SKM-1 (cell line): ENCODE data around the gene DIP2B.
"Not testable (repeated sequence)": the region's sequence is repeated elsewhere in the genome, so short reads cannot be mapped to it uniquely, and the experiment has no call there.

Experiments
- DNase-seq: peaks from one replicate; lab custom pipeline; 2025; ENCODE audit not compliant: unreplicated experiment; lab: John Stamatoyannopoulos, UW

DIP2B gene, protein sequence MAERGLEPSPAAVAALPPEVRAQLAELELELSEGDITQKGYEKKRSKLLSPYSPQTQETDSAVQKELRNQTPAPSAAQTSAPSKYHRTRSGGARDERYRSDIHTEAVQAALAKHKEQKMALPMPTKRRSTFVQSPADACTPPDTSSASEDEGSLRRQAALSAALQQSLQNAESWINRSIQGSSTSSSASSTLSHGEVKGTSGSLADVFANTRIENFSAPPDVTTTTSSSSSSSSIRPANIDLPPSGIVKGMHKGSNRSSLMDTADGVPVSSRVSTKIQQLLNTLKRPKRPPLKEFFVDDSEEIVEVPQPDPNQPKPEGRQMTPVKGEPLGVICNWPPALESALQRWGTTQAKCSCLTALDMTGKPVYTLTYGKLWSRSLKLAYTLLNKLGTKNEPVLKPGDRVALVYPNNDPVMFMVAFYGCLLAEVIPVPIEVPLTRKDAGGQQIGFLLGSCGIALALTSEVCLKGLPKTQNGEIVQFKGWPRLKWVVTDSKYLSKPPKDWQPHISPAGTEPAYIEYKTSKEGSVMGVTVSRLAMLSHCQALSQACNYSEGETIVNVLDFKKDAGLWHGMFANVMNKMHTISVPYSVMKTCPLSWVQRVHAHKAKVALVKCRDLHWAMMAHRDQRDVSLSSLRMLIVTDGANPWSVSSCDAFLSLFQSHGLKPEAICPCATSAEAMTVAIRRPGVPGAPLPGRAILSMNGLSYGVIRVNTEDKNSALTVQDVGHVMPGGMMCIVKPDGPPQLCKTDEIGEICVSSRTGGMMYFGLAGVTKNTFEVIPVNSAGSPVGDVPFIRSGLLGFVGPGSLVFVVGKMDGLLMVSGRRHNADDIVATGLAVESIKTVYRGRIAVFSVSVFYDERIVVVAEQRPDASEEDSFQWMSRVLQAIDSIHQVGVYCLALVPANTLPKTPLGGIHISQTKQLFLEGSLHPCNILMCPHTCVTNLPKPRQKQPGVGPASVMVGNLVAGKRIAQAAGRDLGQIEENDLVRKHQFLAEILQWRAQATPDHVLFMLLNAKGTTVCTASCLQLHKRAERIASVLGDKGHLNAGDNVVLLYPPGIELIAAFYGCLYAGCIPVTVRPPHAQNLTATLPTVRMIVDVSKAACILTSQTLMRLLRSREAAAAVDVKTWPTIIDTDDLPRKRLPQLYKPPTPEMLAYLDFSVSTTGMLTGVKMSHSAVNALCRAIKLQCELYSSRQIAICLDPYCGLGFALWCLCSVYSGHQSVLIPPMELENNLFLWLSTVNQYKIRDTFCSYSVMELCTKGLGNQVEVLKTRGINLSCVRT (N-terminal part only)

DNA sequence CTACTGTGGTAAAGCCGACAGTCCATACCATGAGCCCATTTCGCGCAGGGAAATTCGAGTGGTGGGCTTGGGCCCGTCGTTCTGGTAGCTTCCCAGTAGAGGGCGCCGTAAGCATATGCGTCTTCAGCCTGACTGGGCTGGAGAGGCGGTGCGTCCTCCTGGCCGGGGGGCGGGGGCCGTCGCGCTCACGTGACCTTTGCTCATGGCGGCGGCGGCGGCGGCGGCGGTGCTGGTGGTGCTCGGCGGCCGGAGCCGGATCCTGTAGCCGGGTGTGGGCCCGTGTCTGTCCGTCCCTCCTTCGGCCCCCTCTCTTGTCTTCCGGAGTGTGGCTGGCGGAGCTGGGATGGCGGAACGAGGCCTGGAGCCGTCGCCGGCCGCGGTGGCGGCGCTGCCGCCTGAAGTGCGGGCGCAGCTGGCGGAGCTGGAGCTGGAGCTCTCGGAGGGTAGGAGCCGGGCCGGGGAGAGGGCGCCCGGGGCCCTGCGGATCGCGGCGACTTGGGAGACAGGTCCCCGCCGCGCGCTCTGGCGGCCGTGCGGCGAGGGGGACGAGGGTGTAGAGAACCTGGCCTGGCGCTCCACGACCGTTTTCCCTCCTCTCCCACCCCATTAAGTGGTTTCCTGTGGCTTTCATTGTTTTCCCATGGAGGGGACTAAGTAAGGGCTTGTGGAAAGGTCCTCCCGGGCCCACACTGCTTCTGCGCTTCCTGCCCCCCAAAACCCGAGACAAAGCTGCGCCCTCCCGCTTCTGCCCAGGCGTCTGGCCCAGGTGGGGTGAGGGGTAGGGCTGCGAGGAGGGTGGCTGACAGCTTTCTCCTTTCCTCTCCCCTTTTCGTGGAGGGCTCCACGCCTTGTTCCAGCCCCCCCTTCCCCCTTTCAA, at the start of gene DIP2B:
DIP2B (plus strand) TSS at position 188 of the 877 bp plus-strand sequence; CDS start at position 344, 156 bp downstream.
- no peak for DNase-seq

DNA sequence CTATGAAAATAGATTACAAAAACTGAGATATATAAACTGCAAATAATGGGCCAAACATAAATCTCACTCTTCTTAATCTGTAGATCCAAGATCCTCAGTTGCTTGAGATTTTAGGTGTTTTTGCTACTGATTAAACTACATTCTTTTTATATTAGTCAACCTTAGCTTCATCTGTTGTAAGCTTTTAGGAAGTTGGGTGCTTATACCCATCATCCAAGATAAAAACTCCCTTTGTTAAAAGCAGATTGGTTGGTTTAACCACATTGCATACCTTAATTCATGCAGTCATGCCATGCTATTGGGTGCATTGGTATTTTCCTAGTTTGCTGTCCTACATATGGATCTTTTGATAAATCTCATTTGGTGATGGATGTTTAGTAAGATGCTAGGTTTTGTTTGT, 46.2 kb upstream of the DIP2B start:
- DNase-seq, result no peak

DNA sequence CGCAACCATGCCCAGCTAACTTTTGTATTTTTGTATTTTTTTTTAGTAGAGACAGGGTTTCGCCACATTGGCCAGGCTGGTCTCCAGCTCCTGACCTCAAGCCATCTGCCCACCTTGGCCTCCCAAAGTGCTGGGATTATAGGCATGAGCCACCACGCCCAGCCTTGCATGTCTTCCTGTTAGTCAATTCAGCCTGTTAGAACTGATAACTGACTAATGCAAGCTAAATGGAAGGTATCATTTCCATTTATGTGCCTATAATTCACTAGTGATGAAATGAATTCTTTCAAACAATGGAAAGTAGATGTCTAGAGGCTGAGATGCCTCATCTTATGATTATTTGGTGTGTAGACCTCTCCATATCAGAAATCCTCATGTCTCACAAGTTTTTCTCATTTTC, 37.3 kb upstream of the DIP2B start:
- no peak for DNase-seq

DNA sequence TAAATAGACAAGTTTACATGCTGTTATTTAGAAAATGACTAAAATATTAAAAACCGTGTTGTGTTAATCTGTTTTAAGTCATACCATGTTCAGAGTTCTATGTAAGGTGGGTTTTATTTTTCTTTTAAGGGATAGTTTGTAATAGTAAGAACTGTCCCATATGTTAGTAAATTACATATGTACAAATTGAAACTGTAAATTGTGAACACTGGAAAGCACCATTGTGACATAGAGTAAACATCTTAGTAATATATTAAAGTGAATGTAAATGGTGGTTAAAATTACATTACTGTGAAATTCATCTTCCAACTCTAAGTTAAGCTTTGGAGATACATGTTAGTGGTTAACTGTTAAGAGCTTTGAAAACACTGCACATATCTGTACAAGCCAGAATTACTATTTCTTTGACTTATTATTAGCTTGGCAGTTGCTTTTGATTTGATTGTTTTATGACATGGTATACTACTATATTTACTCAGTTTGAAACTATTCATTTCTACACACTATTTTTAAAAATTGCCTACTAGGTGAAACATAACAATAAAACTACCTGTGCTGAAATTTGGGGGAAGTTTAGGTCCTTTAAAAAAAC, 27.4 kb upstream of the DIP2B start:
- DNase-seq, result no peak

DNA sequence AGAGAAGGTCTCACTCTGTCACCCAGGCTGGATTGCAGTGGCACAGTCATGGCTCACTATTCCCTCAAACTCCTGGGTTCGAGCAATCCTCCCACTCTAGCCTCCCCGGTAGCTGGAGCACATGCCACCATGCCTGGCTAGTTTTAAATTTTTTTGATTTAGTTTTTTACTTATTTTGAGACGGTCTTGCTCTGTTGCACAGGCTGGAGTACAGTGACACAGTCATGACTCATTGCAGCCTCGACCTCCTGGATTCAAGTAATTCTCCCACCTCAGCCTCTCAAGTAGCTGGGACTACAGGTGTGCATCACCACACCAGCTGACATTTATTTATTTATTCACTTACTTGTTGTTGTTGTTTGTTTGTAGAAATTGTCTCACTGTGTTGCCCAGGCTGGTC, 22.2 kb upstream of the DIP2B start:
- DNase-seq, result no peak

DNA sequence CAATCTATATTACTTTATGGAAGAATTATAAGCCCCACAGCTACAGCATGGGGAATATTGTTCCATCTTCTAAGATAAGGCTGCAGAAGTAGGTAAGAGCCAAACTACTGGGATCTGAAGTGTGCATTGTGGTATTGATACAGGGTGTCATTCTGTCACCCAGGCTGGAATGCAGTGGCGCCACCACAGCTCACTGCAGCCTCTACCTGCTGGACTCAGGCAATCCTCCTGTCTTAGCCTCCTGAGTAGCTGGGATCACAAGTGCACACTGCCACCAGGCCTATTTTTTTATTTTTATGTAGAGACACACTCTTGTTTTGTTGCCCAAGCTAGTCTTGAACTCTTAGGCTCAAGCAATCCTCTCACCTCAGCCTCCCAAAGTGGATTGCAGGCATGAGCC, 21.3 kb upstream of the DIP2B start:
- no peak for DNase-seq

DNA sequence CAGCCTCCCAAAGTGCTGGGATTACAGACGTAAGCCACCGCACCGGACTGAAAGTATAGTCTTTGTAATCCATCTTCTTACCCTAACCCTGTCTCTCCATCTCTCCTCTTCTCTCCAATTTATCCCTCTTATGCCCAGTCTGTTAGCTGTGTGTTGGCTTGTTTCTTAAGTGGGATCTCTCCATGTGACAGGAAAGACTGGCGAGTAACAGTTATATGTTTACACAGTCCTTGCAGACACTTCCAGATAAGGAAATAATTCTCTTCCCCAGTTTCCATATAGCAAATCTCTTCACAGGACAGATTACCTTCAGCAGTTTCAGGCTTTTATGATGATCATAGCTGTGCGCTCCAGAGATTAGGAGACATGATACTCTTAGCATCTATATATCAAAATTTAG, 16.0 kb upstream of the DIP2B start:
- no peak for DNase-seq

DNA sequence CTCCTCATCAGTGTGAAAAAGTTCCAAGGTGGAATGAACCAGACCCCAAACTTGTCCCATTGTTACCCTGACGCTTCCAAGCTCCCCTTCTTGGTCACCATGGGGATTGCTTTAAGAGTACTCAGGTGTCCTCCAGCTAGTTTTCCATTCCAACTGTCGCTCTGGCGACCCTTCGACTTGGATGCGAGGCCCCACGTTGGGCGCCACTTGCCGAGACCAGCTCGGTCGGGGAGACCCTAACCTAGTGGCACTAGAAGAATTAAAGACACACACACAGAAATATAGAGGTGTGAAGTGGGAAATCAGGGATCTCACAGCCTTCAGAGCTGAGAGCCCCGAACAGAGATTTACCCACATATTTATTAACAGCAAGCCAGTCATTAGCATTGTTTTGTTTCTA, 6.7 kb upstream of the DIP2B start:
- not testable (repeated sequence) for DNase-seq

DNA sequence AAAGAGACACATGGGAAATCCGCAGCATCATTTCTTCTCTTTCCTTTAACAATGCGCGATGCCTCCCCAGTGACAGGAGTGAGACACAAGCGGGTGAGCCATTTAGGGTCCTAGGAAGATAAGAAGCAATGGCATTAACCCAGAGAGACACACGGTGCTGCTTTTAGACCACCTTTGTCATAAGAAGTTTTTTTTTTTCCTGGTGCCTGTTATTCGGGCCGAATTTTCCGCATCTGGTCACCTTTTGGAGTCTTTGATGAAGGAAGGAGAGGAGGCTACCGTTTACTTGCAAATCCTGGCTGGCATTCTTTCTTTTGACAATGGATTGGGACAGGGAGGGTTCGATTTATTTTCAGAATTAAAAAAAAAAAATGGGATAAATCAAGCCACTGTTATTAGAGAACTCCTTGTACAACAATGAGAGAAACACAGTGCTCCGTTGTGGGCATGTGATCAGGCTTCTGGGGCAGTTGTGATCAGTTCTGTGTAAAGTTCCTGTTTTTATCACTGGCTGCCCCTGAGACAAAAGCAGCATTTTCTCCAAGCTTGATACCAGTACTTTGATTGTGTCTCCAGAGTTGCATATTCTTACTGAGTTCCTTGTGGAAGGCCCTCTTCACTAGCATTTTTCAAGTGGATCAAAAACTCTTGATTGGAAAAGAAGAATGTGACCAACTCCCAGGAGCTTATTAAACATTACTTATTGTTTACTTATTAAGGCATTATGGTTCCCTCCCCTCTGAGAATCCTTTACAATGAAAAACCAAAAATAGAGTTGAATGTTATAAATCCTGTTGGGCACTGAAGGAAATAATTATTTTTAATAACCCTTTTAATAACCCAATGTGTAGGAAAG, 1.1 kb downstream of the DIP2B start:
- no peak for DNase-seq

DNA sequence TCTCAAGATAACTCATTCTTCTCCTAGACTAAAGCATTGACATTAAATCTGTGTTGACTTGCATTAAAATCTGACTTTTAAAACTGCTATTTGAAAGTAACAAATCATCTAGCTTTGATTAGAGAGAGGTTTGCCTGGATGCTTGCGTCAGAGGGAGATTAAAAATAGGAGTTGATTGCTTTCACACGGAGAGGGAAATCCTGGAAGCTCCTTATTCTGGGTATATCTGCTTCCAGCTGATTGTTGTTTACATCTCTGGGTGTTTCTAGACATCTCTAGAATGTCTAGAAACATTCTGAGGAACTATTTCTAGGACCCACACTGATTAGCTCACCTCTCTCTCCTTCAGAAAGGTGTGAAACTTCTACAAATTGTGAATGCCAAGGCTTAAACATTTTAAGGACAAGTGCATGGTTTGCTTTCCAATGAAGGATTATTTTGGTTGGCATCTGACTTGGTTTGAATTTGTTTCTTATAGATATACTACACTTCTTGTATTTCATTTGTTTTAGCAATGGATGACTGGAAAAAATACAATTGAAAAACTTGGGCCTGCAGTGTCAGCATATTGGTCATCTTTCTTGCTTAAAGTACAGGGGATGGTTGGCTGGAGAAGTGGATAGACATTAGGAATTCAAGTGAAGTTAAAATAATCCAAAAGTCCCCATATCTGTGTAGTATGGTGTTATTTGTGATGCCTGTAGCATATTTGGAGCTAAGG, 2.1 kb downstream of the DIP2B start:
- no peak for DNase-seq

DNA sequence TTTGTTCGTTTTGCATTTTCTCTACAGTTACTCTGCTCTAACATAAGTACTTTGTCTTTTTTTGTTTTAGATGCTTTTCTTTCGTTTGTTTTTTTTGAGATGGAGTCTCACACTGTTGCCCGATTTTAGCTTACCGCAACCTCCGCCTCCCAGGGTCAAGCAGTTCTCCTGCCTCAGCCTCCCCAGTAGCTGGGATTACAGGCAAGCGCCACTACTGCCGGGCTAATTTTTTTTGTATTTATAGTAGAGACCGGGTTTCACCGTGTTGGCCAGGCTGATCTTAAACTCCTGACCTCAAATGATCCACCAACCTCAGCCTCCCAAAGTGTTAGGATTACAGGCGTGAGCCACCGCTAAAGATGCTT, 2.7 kb downstream of the DIP2B start:
- no peak for DNase-seq

DNA sequence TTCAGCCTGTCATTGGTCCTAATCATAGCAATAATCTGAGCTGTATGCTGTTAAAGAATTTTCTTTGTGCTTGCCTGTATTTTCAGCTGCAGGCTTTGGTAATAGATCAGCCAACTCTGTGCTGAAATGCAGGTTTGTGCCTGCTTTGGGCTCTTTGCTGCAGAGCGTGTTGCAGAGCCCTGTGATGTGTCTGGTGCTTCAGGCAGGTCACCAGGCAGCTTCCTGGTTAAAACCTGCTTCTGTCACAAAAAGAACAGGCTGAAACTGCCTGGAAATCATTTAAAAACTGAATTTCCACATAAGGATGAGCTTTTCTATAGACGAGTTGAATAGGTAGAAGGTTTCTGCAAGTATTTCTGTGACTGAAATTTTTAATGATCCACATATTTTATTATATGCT, 3.1 kb downstream of the DIP2B start:
- no peak for DNase-seq

DNA sequence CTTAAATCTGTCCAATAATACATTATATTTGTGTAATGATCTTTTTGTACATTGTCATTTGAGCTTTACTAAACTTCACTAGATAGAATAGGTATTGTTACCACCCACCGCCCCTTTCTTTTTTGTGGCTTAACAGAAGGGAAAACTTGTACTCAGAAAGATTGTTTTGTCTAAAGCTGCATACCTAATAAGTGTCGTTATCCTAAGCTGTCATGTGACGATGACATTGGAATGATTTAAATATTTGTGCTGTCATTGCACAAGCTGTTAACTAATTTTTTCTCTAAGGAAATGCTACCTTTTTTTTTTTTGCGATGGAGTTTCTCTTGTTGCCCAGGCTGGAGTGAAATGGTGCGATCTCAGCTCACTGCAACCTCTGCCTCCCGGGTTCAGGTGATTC, 3.6 kb downstream of the DIP2B start:
- no peak for DNase-seq

DNA sequence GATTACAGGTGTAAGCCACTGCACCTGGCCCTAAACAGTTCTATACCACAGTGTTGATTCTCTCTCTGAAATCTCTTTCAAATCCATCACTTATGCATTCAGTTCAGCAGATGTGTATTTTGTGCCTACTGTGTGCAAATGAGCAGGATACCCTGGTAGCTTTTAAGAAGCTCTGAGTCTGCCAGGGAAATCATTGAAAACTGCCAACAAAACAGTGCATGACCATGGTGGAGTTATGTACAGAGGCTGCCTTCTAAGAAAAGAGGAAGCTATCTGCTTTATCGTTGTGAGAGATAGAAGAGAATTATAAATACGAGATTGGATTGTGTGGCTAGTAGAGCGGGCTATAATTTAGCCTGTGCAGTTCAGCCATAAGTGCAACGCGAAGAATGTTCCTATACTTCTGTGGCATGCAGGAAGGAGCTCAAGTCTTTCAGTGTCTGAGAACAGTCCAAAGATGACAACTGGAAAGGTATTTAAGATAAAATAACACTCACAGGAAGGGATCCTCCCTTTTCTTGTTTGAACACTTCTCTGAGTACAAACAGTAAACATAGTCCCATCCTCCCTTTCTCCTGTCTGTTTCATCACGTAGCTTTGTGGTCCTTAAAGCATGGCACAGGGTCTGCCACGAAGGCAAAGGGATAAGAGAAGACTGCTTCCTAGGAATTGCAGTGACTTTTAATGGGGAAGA, 4.3 kb downstream of the DIP2B start:
- DNase-seq, result no peak

DNA sequence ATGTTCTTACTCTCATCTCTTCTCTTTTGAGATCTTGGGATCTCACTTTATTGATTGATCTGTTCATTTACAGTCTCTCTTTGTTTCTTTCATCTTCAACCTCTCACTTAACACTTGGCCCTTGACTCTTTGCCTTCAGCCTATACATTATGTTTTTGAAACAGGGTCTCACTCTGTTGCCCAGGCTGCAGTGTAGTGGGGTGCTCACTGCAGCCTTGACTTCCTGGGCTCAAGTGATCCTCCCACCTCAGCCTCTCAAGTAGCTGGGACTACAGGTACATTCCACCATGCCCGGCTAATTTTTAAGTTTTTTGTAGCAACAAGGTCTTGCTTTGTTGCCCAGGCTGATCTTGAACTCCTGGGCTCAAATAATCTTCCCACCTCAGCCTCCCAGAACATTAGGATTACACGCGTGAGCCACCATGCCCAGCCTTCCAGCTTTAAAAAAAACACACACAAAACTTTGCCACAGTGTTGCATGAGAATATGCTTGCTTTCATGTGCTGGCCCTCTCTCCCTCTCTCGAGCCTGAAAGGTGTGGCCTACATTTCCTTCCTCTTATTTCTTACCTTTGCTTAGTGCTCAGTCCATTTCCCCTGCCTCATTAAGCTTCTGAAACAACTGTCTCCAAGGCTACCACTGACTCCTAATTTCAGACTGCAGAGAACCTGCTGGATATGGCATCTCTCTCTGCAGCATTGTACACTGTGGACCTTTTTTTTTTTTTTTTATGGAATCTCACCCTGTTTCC, 9.9 kb downstream of the DIP2B start:
- DNase-seq, result no peak

DNA sequence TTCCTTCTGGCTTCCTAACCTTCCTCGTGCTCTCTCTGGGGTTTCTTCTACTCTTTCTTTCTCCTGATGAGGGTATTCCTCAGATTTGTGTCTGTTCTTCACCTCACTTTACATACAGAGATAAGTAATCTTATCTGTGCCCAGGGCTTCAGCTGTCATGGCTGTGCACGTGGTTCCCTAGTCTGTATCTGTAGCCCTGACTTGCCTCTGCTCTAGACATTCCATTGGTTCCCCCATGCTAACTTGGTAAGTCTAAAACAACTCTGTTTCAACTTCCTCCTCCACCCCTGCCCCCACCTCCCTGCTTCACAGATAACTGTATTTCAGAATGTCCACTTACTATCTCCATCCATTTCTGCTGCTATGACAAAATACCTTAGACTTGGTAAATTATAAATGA, 10.8 kb downstream of the DIP2B start:
- no peak for DNase-seq

DNA sequence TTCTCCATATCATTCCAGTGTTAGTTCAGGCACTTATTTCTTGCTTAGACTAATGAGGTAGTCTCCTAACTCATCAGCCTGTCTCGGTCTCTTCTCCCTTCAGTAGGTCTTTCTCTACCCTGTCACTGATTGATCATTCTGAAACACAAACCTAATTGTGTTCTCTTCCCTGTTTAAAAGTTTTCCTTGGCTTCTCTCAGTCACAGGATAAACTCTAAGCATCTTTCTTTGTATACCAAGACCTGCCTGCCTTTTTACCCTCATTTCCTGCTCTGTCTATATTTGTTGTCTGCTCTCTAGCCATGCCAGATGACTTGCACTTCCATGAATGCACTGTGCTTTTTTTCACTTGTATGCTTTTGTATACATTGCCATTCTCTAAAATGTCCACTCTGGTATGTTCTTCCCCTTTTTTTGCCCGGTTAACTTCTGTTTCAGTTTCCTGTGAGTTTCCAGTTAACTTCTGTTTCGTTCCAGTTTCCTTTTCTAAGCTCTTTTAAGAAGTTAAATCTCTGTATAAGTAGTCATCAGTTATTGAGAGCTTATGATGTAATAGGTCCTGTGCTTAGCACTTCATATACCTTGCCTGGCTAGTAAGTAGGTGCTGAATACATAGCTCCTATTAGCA, 12.8 kb downstream of the DIP2B start:
- peak; percentile 54 for DNase-seq
